Activated naive CD8-positive, alpha-beta T cell treated with anti-CD3 and anti-CD28 coated beads, Interleukin-2, amount 50 U/mL, for 16 hours (primary cell): ENCODE measurements around the gene XDH.

ENCODE experiments used
- DNase-seq: peaks from one replicate; pipeline ENCODE4 v3.0.0-alpha.2; 2020; ENCODE audit warnings: low read depth, low spot score

The XDH gene

DNA sequence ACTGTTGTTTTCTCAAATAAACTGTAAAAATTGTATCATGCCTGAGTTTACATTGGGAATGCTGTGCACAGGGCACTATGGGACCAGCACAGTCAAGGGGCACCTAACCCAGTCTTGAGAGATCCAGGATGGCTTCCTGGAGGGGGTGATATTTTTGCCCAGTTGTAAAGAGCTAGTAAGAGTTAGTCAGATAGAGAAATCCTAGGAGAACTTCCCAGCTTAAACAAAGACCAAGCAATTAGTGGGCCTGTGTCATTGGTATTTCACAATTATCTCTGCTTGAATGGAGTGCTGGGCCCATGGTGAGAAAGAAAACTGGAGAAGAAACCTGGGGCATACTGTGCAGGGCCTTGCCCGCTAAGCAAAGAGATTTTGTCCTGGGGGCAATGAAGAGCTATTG lies 12.2 kb downstream of the XDH start:
- DNase-seq, result no peak

DNA sequence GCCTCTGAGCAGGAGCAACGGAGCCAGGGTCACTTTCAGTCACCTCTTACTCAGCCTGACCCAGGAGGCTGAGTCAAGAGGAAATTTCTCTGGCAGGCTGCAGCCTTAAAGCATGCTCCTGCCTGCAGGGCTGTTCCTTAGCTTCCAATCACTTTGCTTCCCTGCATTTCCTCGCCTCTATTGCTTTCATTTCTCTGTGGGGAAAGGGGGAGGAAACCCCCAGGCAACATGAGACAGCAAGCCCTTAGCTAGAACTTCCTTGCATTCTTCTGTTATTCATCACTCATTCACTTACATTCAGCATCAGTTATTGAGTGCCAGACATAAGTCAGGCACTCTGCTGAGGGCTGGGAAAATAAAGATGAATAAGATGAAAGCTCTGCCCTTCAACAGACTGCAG lies 13.0 kb downstream of the XDH start:
- no peak for DNase-seq

DNA sequence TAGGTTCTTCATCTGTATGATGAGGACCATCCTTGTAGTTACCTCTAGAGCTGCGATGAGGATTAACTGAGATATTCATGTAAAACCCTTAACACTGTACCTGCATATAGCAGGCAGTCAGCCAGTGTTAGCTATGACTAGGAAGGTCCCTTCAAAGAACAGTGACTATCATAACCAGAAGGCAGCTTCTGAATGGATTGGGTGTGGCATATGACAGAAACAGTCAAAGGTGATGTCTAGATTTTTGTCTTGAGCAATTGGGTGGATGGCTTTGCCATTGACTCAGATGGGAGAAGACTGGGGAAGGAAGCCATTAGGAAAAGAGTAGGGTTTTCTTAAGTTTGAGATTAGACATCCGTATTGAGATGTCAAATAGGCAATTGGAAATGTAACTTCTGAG lies 15.7 kb downstream of the XDH start:
- no peak for DNase-seq

DNA sequence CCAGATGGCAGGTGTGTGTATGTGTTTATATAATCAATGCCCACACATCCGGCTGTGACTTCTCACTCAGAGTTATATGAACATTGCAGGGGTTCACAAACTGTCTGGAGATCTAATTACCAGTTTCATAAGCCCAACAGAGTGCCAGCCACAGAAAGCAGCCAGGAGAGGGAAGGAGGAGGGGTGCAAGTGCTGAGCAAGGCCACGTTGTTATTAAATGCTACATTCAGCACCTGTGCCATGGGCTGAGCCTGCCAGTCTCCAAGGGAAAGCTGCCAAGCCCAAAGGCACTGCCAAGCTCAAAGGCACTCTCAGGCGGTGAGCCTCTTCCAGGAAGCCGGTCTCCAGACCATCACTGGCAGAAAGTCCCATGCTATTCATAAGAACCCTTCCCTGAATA lies 17.4 kb downstream of the XDH start:
- DNase-seq, result no peak

DNA sequence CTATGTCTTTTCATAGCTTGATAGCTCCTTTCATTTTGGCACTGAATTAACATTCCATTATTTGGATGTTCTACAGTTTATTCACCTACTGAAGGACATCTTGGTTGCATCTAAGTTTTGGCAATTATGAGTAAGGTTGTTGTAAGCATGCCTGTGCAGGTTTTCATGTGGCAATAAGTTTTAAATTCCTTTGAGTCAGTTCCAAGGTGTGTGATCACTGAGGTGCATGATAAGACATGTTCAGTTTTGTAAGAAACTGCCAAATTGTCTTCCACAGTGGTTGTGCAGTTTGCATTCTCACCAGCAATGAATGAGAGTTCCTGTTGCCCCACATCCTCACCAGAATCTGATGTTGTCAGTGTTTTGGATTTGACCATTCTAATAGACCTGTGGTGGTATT lies 24.2 kb downstream of the XDH start:
- no peak for DNase-seq

DNA sequence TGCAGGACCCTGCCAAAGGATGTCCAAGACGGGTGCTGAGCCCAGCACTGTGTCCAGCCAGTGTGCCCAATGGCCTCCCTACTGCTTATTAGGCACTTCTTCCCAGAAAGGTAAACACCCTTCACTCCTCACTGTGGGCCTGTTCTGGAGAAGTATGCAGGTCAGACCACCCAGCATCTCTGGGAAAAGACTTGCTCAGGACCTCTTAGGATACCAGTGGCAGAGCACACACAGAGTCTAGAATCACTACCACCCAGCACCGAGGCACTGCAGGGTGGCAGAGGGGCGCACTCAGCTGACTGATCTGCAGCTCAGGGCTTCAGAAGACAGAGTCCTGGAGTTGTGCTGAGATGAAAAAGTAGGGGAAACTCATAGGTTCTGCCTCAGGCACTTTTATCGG lies 25.8 kb downstream of the XDH start:
- DNase-seq, result no peak

DNA sequence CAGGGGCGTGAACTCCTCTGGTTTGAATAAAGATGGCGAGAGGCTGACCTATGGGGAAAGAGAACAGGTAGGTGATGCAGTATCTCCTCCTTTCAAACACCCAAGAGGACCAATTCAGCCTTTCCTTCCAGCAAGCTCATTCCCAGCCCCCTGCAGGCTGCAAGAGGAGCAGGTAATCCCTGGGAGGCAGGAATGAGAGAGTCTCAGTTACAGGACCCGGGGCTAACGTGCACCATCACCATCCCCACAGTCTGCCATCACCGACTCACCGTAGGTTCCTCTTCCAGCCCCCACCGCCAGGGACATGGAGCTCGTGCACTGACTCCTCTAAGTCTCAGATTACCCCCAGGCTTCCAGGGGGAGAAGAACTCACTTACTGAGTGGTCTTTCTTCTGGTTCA lies 26.7 kb downstream of the XDH start:
- no peak for DNase-seq

- no peak for DNase-seq
Observed at GRCh38 chr2:31386648-31387047, 27.9 kb downstream of the XDH start.

DNA sequence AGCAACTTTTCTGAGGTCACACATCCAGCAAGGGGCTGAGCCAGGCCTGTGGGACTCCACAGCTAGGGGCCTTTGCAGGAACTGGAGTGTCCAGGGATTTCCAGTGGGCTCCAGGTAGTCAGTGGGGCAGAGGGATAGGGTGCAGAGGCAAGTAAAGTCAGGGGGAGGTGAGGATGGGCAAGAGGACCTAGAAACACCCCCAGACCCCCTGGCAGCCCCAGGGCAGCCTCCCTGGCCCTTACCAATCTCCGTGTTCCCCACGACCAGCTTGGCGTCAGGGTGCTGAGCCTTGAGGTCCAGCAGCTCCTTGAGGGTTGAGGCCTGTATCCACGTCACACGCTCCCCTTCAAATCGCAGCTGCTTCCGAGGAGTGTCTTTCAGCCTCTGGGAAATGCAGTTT lies 28.4 kb downstream of the XDH start:
- DNase-seq, result no peak

DNA sequence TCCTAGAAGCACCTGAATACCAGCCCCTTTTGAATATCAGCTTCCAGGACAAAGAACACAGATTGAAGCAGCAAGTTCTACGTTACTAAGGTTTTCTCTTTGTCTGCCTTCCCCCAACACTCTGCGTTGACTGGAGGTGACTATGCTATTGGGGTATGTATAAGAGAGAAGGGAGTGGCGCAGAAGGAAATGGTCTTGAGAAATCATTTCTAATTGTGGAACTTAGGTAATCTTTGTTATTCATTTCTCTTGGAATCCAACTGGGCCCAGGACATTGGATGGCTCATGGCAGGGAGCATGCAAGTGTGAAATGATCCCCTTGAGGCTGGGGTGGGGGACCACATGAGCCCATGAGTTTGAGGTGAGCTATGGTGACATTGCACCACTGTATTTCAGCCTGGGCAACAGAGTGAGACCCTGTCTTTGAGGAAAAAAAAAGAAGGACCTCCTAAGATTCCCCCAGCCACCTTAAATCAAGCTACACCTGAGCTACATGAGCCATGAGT lies 29.7 kb downstream of the XDH start:
- no peak for DNase-seq

- no peak for DNase-seq
Observed at GRCh38 chr2:31384351-31384750, 30.2 kb downstream of the XDH start.

DNA sequence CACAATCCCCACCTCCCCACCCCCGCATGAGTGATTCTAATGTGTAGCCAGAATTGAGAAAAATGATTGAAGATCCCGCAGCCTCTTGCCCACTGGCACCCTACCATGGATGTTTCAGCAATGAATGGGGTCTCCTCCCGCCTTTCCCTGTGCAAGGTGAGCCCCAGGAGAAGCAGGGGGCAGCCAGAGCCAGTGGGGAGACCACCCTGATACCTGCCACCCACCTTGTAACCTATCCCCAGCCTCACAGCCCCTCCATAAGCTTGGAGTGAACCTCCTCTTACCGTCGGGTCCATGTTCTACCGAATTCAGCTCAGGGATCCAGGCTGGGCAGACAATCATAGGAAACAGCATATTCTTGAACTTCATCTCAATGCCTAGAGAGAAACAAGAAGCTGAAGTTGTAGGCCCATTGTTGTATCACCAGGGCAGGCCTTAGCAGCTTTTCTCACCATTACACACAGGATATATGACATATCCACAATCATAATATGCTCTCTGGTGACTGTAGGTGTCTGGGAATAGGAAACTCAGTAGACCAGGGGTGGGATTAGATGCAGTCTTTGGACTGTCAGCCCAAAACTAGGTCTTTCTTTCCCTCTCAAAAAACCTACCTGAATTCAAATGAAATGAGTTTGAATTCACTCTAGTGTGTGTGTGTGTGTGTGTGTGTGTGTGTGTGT lies 30.9 kb downstream of the XDH start:
- DNase-seq, result no peak

DNA sequence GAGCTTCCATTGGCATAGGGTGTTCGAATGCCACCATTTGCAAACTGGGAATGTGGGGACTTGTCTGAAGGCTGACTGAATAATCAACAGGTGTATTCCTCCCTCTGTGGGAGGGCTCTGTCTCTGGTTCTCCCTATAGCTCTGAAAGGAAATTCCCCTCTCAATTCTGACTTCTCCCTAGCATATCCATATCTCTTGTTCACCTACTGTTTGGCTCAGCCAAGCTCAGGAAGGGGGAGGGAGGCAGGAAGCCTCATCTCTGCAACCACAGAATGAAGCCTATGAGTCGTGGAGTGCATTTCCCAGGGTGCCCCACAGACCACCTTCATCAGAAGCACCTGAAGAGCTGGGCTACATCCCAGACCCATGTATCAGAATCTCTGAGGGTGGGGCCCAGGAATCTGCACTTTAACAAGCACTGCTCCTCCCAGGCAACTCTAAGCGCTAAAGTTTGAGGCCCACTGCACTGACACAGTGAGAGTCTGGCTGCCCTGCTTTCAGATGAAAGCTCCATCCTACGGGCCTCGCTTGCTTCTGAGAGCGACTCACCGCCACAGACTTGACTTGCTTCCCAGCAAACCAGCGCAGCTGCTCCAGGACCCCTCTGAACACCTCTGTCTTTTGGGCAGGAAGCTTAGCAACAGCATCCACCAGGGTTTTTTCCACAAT lies 32.0 kb downstream of the XDH start:
- no peak for DNase-seq

DNA sequence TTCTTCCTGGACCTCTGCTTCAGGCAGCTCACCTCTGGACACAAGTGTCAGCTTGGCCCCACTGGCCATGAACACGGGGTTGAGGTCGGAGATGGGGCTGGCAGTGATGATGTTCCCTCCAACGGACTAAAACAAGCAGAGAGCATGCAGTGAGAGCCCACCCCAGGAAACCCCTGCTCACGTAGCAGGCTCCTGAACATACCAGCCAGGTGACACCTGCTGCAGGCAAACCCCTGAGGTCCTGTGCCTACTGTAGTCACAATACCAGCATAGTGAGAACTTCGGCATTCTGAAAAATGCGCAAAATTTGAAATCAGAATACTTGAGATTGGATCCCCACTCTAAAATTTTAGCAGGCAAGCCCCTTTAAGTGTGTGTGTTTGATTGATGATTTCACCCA lies 32.9 kb downstream of the XDH start:
- DNase-seq, result no peak

DNA sequence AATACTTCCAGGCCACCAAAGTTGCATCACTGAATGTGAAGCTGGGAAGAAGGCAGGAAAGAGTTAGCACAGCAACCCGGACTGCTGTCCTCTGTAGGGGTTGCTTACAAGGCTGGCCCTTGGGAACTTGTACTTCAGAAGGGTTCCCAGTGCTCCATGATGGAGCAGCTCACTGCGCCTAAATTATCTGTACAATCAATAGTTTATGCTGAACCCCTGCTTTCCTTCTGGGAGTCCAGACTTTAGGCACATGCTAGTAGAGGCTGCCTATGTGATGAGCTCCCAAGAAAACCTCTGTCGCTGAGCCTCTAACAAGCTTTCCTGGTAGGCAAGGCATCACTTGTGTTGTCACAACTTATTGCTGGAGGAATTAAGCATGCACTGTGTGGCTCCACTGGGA lies 34.3 kb downstream of the XDH start:
- no peak for DNase-seq

DNA sequence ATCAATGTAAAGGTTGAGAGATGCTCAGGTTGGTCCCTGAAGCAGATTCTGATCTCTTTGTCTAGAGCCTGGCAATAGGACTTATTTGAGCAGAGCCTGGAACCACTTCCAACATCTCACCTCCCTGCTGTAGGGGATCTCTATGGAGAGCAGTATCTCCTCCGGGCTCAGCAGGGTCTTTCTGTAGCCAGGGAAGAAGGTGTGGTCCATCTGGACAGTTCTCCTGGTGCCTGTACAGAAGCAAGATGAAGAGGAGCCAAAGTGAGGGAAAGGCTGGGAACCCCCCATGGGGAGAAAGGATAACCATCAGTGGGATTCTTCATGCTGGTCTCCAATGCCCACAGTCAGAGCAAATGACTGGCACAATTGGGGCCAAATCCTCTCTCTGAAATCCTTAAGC lies 34.8 kb downstream of the XDH start:
- no peak for DNase-seq

- no peak for DNase-seq
Observed at GRCh38 chr2:31378791-31379501, 35.6 kb downstream of the XDH start.

DNA sequence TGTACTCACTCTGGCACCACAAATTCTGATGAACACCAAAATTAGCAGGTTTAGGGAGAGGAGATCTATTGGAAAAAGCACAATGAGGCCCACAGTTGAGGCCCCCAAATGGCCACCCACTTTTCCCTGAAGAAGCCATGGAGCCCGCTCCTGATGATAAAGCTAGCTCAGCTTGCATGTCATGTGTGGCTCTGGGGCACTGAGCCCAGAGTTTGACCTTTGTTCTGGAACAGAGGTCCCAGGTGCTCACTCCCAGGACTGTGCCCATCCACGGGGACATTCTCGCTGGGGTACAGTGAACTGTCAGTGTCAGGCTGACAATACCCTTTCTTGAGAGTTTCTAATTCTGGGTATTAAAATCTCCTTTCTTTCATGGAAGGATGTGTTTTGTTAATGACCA lies 36.2 kb downstream of the XDH start:
- no peak for DNase-seq

GRCh38 chr2:31373127-31373526 lies 41.4 kb downstream of the XDH start:
- DNase-seq, result no peak

- no peak for DNase-seq
Observed at GRCh38 chr2:31372097-31372496, 42.4 kb downstream of the XDH start.

- DNase-seq, result no peak
Observed at GRCh38 chr2:31371691-31372090, 42.9 kb downstream of the XDH start.

DNA sequence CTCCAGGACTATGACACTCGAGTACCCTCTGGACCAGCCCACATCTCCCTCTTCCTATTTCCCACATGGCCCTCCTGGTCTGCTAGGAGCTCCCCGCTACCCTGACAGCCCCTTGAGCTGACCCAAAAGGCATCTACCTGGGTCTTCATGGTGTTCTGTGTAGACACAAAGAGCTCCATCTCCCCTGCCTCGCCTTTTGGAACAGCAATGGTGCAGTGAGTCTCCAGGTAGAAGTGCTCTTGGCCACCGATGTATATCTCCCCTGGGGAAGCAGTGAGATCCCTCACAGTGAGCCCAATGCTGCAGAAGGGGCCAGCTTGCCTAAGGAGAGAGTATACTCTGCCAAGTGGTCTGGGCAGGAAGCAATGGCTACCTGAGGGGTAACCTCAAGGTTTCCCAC lies 47.8 kb downstream of the XDH start:
- DNase-seq, result no peak
